CD8-positive, alpha-beta memory T cell (primary cell): ENCODE results near the gene SLC9A2. TPM values are rescaled to one million over a fixed set of nuclear protein-coding genes. Genes with fewer than 3 reads are reported as not detected.
A peak's percentile ranks its signal among the peaks of the same experiment; 100 is the strongest.

Experiments used
- CTCF ChIA-PET: fragments of 350-600 bp; sonication (Branson Sonifier 250); formaldehyde crosslinking; loops from one replicate; lab custom pipeline; 2021; ENCODE audit warnings: antibody characterized with exemption; lab: Charles Lee
- POLR2A ChIA-PET: fragments of 350-600 bp; sonication (Branson Sonifier 250); formaldehyde crosslinking; loops from one replicate; lab custom pipeline; 2021; ENCODE audit warnings: antibody characterized with exemption; lab: Charles Lee
- DNase-seq, 5 donors: peaks; one replicate each; pipeline versions ENCODE4 v3.0.0 to v3.0.0-alpha.2; 2020 to 2022; ENCODE audit warnings: mixed read lengths in 1 of 5
- H3K27ac ChIP-seq: one replicate; pipeline ENCODE4 v1.7.0; 2013; ENCODE audit warnings: low read depth, mild to moderate bottlenecking, low read length, moderate library complexity
- H3K27me3 ChIP-seq: 2 replicates; pipeline ENCODE4 v1.7.0; 2013; ENCODE audit warnings: low read length, mild to moderate bottlenecking; ENCODE audit not compliant: insufficient read depth, poor library complexity, severe bottlenecking
- H3K36me3 ChIP-seq: 2 replicates; pipeline ENCODE4 v1.7.0; 2013; ENCODE audit warnings: mild to moderate bottlenecking, low read length, moderate library complexity; ENCODE audit not compliant: insufficient read depth
- H3K4me1 ChIP-seq: 2 replicates; pipeline ENCODE4 v1.7.0; 2013; ENCODE audit warnings: mild to moderate bottlenecking, low read length, moderate library complexity; ENCODE audit not compliant: insufficient read depth
- H3K4me3 ChIP-seq: 2 replicates; pipeline ENCODE4 v1.7.0; 2013; ENCODE audit warnings: mild to moderate bottlenecking, low read length
- H3K9me3 ChIP-seq: 2 replicates; pipeline ENCODE4 v1.7.0; 2013; ENCODE audit warnings: mild to moderate bottlenecking, low read length
- H3K27ac Mint-ChIP-seq, 8 donors: one replicate each; pipeline ENCODE4 v1.8.0; 2020 to 2021; ENCODE audit warnings: mixed read lengths in 8 of 8, mild to moderate bottlenecking in 6 of 8, inconsistent platforms in 3 of 8, moderate library complexity in 3 of 8
- H3K27me3 Mint-ChIP-seq, 2 donors: one replicate each; pipeline ENCODE4 v1.8.0; 2020 to 2021; ENCODE audit warnings: mixed read lengths in 2 of 2, mild to moderate bottlenecking in 1 of 2, moderate library complexity in 1 of 2
- H3K36me3 Mint-ChIP-seq, 3 donors: one replicate each; pipeline ENCODE4 v1.8.0; 2020 to 2021; ENCODE audit warnings: mixed read lengths in 3 of 3, inconsistent platforms in 1 of 3, mild to moderate bottlenecking in 1 of 3
- H3K4me1 Mint-ChIP-seq, 3 donors: one replicate each; pipeline ENCODE4 v1.8.0; 2020 to 2021; ENCODE audit warnings: mixed read lengths in 3 of 3, inconsistent platforms in 1 of 3, mild to moderate bottlenecking in 1 of 3
- H3K4me3 Mint-ChIP-seq, 7 donors: one replicate each; pipeline ENCODE4 v1.8.0; 2020 to 2021; ENCODE audit warnings: mixed read lengths in 7 of 7, mild to moderate bottlenecking in 6 of 7, moderate library complexity in 4 of 7, inconsistent platforms in 2 of 7
- H3K9me3 Mint-ChIP-seq, 5 donors: one replicate each; pipeline ENCODE4 v1.8.0; 2020 to 2022; ENCODE audit warnings: mixed read lengths in 5 of 5, mild to moderate bottlenecking in 3 of 5, moderate library complexity in 2 of 5, inconsistent platforms in 1 of 5
- polyA plus RNA-seq: library from polyadenylated mRNA; unstranded; fragments of 300-500 nt; fragmentation: Illumina TruSeq; gene quantifications from one replicate; pipeline ENCODE4 v1.2.3, GENCODE V29; 2021
- total RNA-seq, 2 experiments: library from RNA; stranded (reverse); gene quantifications; one replicate each; pipeline ENCODE4 v1.2.3, GENCODE V29; 2021

SLC9A2 gene
- total and polyA plus RNA-seq, 3 experiments from 2014 or later = not detected

DNA sequence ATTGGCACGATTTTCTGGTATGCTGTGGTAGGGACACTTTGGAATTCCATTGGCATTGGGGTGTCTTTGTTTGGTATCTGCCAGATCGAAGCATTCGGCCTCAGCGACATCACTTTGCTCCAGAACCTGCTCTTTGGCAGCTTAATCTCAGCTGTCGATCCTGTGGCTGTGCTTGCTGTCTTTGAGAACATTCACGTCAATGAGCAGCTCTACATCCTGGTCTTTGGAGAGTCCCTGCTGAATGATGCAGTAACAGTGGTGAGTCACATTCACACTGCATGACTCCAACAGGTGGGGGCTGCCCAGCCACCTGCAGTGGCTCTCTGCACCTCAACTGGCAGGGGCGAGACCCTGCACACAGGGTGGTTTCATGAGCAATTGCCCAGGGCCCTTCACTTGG is 38.4 kb downstream of the SLC9A2 start:
- no peak for DNase-seq
- H3K9me3 ChIP-seq = no peaks in the 10 kb centered on the region
- no peaks in the 10 kb centered on the region for H3K4me1 ChIP-seq
- H3K36me3 ChIP-seq = no peaks in the 10 kb centered on the region
- H3K36me3 Mint-ChIP-seq = peaks cover 0 to 2% (median 0%) of the 10 kb centered on the region in 3 donors
- no peaks in the 10 kb centered on the region for H3K27me3 ChIP-seq
- no peaks in the 10 kb centered on the region for H3K9me3 Mint-ChIP-seq
- H3K4me1 Mint-ChIP-seq = peaks cover 0 to 4% (median 4%) of the 10 kb centered on the region in 3 donors
- H3K4me3 Mint-ChIP-seq = no peak overlapping the region
- no peak overlapping the region for H3K27ac ChIP-seq
- H3K27ac Mint-ChIP-seq = peak overlapping the region in 1 of 8 donors; percentile 80
- peaks cover 9 to 10% of the 10 kb centered on the region in 2 donors for H3K27me3 Mint-ChIP-seq
- ChIA-PET POLR2A (no interaction called here), CTCF (no interaction called here)
- H3K4me3 ChIP-seq = no peak overlapping the region

- CTCF ChIA-PET = no interaction called here
- no peak overlapping the region for H3K4me3 Mint-ChIP-seq
Observed at GRCh38 chr2:102660070-102660469, 40.7 kb downstream of the SLC9A2 start.

GRCh38 chr2:102660574-102660973 is 41.2 kb downstream of the SLC9A2 start:
- peaks cover 5 to 13% of the 10 kb centered on the region in 2 donors for H3K27me3 Mint-ChIP-seq
- no peaks in the 10 kb centered on the region for H3K9me3 ChIP-seq
- H3K27ac ChIP-seq = no peak overlapping the region
- H3K4me3 ChIP-seq = no peak overlapping the region
- no peaks in the 10 kb centered on the region for H3K27me3 ChIP-seq
- CTCF ChIA-PET = no interaction called here
- H3K36me3 Mint-ChIP-seq = peaks cover 0 to 2% (median 0%) of the 10 kb centered on the region in 3 donors
- no peaks in the 10 kb centered on the region for H3K4me1 ChIP-seq
- H3K36me3 ChIP-seq = no peaks in the 10 kb centered on the region
- POLR2A ChIA-PET = no interaction called here
- no peak overlapping the region for H3K27ac Mint-ChIP-seq
- H3K4me1 Mint-ChIP-seq = peaks cover 0 to 7% (median 4%) of the 10 kb centered on the region in 3 donors
- H3K4me3 Mint-ChIP-seq = no peak overlapping the region
- H3K9me3 Mint-ChIP-seq = no peaks in the 10 kb centered on the region
- no peak for DNase-seq

More at GRCh38 chr2:102660070-102660469, 40.7 kb downstream of the SLC9A2 start:
- no peaks in the 10 kb centered on the region for H3K9me3 Mint-ChIP-seq
- Histone ChIP-seq H3K36me3 (no peaks in the 10 kb centered on the region), H3K4me1 (no peaks in the 10 kb centered on the region), H3K4me3 (no peak overlapping the region), H3K27ac (no peak overlapping the region), H3K9me3 (no peaks in the 10 kb centered on the region), H3K27me3 (no peaks in the 10 kb centered on the region)
- no peak for DNase-seq
- peaks cover 0 to 7% (median 4%) of the 10 kb centered on the region in 3 donors for H3K4me1 Mint-ChIP-seq
- POLR2A ChIA-PET = no interaction called here
- peaks cover 0 to 2% (median 0%) of the 10 kb centered on the region in 3 donors for H3K36me3 Mint-ChIP-seq
- peak overlapping the region in 1 of 8 donors; percentile 7 for H3K27ac Mint-ChIP-seq
- H3K27me3 Mint-ChIP-seq = peaks cover 5 to 12% of the 10 kb centered on the region in 2 donors

DNA sequence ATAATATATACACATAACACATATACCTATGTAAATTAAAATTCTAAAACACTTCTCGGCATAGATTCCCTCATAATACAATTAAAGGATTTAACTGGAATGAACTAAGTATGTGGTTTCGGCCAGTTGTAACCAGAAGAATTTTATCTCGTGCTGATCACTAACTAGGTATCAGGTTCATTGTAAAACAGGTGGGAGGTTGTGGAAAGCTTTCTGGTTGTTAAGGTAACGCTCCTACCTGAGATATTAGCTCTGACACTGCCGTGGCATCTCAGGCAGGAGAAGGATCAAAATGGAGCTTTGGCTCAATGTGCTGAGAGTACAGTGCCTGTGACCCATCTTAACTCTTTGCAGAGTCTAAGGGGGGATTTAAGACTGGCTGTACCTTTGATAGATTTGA is 42.5 kb downstream of the SLC9A2 start:
- Histone ChIP-seq H3K27ac (no peak overlapping the region), H3K4me1 (no peaks in the 10 kb centered on the region), H3K27me3 (no peaks in the 10 kb centered on the region), H3K9me3 (no peaks in the 10 kb centered on the region), H3K4me3 (no peak overlapping the region), H3K36me3 (no peaks in the 10 kb centered on the region)
- Mint-ChIP-seq H3K9me3 (no peaks in the 10 kb centered on the region), H3K27ac (no peak overlapping the region), H3K4me1 (peaks cover 0 to 7% (median 4%) of the 10 kb centered on the region in 3 donors), H3K4me3 (no peak overlapping the region), H3K27me3 (peaks cover 3 to 13% of the 10 kb centered on the region in 2 donors), H3K36me3 (no peaks in the 10 kb centered on the region)
- DNase-seq = no peak
- POLR2A ChIA-PET = no interaction called here
- CTCF ChIA-PET = no interaction called here

- H3K27ac Mint-ChIP-seq = peak overlapping the region in 1 of 8 donors; percentile 43
- no peak overlapping the region for H3K4me3 ChIP-seq
- H3K27me3 Mint-ChIP-seq = peaks cover 3 to 16% of the 10 kb centered on the region in 2 donors
- no peaks in the 10 kb centered on the region for H3K4me1 ChIP-seq
- H3K27ac ChIP-seq = no peak overlapping the region
- no peaks in the 10 kb centered on the region for H3K27me3 ChIP-seq
- CTCF ChIA-PET = no interaction called here
- POLR2A ChIA-PET = no interaction called here
- no peaks in the 10 kb centered on the region for H3K9me3 Mint-ChIP-seq
- peaks cover 0 to 7% (median 4%) of the 10 kb centered on the region in 3 donors for H3K4me1 Mint-ChIP-seq
- no peaks in the 10 kb centered on the region for H3K36me3 Mint-ChIP-seq
- no peaks in the 10 kb centered on the region for H3K36me3 ChIP-seq
- no peaks in the 10 kb centered on the region for H3K9me3 ChIP-seq
- H3K4me3 Mint-ChIP-seq = no peak overlapping the region
- no peak for DNase-seq
Observed at GRCh38 chr2:102662833-102663232, 43.5 kb downstream of the SLC9A2 start.

DNA sequence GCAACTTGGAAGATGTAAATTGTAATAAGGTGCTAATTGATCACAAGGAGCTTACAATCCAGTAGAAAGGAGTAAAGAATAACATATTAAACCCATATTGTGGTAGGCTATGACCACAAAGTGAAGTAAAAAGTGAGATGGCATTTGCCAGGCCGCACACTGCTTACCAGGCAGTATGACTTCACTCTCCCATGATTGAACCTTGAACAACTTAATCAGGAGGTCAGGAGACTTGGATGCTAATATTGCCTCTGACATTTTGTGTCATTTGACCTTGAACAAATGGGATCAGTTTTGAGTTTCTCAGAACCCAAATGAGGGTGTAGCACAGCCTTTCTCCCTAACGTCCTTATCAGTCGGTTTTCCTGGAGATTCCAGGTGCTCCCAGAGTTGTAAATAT is 44.0 kb downstream of the SLC9A2 start:
- Histone ChIP-seq H3K27me3 (no peaks in the 10 kb centered on the region), H3K4me3 (no peak overlapping the region), H3K27ac (no peak overlapping the region), H3K36me3 (no peaks in the 10 kb centered on the region), H3K9me3 (no peaks in the 10 kb centered on the region), H3K4me1 (no peaks in the 10 kb centered on the region)
- ChIA-PET CTCF (no interaction called here), POLR2A (no interaction called here)
- Mint-ChIP-seq H3K4me1 (peaks cover 0 to 7% (median 4%) of the 10 kb centered on the region in 3 donors), H3K27ac (no peak overlapping the region), H3K9me3 (no peaks in the 10 kb centered on the region), H3K36me3 (no peaks in the 10 kb centered on the region), H3K27me3 (peaks cover 3 to 16% of the 10 kb centered on the region in 2 donors), H3K4me3 (no peak overlapping the region)
- DNase-seq = no peak

GRCh38 chr2:102664471-102664909 is 45.1 kb downstream of the SLC9A2 start:
- Mint-ChIP-seq H3K4me1 (peaks cover 0 to 7% (median 4%) of the 10 kb centered on the region in 3 donors), H3K27me3 (peaks cover 3 to 21% of the 10 kb centered on the region in 2 donors), H3K4me3 (no peak overlapping the region), H3K27ac (no peak overlapping the region), H3K36me3 (no peaks in the 10 kb centered on the region), H3K9me3 (no peaks in the 10 kb centered on the region)
- Histone ChIP-seq H3K4me3 (no peak overlapping the region), H3K4me1 (no peaks in the 10 kb centered on the region), H3K9me3 (no peaks in the 10 kb centered on the region), H3K27me3 (no peaks in the 10 kb centered on the region), H3K27ac (peak overlapping the region; percentile 34), H3K36me3 (no peaks in the 10 kb centered on the region)
- POLR2A ChIA-PET = no interaction called here
- CTCF ChIA-PET = no interaction called here
- DNase-seq = no peak

DNA sequence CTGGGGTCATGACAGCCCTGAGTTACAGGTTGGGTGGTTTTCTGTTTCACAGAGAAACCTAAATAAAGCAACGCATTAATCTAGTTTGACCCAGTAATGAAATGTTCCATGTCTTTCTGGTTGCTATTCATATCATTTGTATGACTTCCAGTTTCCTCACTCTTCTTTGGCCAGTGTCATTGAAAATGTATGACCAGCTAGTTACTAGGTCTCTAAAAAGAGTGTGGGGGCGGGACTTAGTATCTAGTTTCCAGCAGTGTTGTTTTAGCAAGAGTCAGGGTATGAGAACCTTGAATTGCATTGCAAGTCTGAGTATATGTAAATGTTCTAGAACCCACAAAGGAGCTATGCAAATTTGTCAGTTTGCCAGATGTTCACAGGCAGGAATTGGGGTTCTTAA is 47.7 kb downstream of the SLC9A2 start:
- no peak overlapping the region for H3K27ac Mint-ChIP-seq
- POLR2A ChIA-PET = no interaction called here
- no peak overlapping the region for H3K4me3 ChIP-seq

More for the DNA sequence above, 47.7 kb downstream of the SLC9A2 start:
- Histone ChIP-seq H3K27me3 (no peaks in the 10 kb centered on the region), H3K4me1 (no peaks in the 10 kb centered on the region), H3K27ac (no peak overlapping the region), H3K9me3 (no peaks in the 10 kb centered on the region), H3K36me3 (no peaks in the 10 kb centered on the region)
- Mint-ChIP-seq H3K9me3 (no peaks in the 10 kb centered on the region), H3K36me3 (no peaks in the 10 kb centered on the region), H3K4me3 (no peak overlapping the region), H3K27me3 (peaks cover 3 to 33% of the 10 kb centered on the region in 2 donors), H3K4me1 (peaks cover 0 to 7% (median 4%) of the 10 kb centered on the region in 3 donors)
- DNase-seq = no peak
- CTCF ChIA-PET = no interaction called here
